RKO (cell line): ENCODE measurements around the gene EIF2S2.

Source experiments
- DNase-seq: peaks from one replicate; pipeline ENCODE4 v3.0.0-alpha.2; 2016; ENCODE audit warnings: low spot score

The EIF2S2 gene

GRCh38 chr20:34064286-34064685 is 47.8 kb downstream of the EIF2S2 start:
- no peak for DNase-seq

DNA sequence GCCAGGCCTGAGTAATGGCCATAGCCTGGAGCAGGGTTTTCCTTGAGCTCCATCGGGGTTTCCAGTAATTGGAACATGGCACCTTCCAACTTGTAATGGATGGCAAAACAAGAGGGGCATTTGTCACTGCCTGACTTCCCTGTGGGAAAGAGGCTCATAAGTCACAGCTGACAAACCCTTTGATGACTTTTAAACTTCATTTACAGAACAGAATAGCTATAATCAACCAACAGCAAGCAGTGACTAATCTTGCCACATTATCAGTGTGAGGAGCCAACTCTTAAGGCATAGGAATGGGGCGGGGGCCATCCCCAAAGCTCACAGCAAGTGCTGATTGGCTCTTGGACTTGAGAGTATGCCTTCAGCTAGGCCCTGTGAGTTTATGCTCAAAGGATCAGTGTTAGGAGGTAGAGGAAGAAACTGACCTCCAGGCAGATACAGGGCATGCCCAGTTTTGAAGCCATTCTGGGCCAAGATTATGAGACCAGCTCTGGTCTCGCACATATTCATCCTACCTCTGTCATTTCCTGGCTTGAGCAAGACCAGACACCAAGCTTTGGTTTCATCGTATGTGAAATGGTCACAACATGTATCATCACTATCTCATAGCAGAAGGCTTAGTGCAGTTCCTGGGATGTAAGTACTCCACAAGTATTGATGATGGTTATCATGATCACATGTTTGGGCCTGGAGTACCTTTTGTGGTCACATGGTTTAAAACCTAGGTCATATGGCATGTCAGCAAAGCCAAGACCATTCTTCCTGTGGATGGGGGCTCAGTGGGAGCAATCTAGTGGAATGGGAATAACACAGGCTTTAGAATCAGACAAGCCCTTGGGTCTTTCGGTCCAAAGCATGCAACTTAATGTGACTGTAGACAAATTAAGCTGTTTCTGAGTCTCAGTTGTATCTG is 49.2 kb downstream of the EIF2S2 start:
- DNase-seq = peak; percentile 24

DNA sequence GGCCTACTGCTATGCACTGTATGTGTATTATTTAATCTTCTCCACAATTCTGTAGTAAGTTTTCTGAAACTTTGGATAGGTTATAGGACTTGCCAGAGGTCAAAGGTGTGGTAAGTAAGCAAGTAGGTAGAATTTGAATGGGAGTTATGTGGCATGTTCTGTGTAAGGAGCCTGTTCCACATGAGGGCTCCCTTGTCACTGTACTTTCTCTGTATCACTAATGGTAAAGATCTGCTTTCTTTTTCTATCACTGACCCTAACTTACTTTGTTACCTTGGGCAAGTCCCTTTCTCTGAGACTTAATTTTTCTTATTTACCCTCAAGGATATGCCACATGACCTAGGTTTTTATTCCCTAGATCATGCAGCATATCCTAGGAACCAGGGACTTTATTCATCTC is 50.3 kb downstream of the EIF2S2 start:
- DNase-seq = no peak

GRCh38 chr20:34060970-34061369 is 51.1 kb downstream of the EIF2S2 start:
- no peak for DNase-seq

DNA sequence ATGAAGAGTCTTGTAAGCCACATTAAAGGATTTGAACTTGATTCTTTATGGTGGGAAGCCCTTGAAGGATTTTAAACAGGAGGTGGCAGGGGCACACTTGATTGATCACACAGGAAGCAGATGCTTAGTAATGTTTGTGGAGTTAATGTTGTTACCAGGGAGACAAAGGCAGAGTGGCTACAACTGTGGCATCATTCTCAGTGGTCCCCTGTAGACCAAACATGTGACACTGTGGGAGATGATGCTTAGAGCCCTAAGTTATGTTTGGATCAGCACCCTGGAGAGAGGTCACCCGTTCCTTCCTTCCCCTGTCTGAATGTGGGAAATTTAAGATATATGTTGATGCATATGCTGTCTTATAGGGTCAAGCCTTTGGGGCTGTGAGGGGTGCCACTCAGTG is 53.2 kb downstream of the EIF2S2 start:
- peak; percentile 35 for DNase-seq

DNA sequence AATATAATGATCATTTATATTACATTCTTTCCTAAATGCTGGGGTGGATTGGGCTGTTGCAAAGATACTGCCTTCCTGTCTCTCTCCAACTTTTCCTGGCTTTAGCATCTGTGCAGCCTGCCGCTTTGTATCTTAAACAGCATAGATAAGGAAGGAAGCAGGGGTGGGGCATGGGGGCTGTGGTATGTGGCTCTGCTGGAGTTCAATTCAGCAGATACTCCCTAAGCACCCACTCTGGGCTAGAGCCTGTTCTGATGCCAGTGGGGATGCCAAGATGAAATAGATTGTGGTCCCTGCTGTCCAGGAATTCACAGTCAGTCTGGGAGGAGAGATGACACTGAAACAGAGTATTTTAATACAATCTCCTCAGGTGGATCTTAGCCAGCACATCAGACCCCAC is 56.8 kb downstream of the EIF2S2 start:
- DNase-seq = no peak

DNA sequence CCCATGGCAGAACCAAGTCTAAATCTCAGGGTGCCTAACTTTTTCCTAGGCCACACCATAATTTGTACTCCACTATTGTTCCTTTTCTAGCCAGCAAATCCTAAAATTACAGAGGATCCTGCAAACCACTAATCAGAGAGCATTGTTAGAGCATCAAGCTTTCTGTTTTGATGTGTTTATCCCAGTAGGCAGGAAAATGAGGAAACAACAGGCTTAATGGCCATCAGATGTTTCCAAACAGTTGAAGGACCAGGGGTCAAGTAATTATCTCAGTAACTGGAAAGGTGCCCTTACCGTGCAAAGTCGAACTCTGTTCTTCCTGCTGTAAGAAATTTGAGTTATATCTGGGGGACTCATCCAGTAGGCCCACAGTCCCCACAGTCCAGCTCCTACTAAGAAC is 59.6 kb downstream of the EIF2S2 start:
- DNase-seq = no peak

GRCh38 chr20:34049897-34050695 is 61.9 kb downstream of the EIF2S2 start:
- DNase-seq = no peak

- no peak for DNase-seq
Measured at GRCh38 chr20:34049389-34049788, 62.7 kb downstream of the EIF2S2 start.

DNA sequence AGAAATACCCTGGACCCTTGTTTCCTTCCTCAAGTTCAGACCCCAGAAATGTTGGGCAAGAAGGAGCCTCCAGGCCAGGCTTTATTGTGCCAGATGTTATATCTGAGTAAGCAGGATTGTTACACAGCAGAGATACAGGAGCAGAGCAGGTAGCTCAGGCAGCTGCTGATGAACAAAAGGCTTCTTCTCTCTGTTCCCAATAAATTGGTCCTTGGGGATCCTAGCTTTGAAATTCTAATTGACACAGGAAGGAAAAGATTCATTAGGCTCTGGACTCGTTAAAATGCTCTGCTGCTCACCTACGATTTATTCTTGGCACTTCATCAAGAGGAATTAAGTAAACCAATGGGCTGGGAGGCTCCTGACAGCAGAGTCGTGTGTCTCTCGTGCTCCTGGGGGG is 64.1 kb downstream of the EIF2S2 start:
- no peak for DNase-seq

GRCh38 chr20:34047010-34047687 is 64.9 kb downstream of the EIF2S2 start:
- DNase-seq = no peak

GRCh38 chr20:34045930-34046725 is 65.9 kb downstream of the EIF2S2 start:
- no peak for DNase-seq

DNA sequence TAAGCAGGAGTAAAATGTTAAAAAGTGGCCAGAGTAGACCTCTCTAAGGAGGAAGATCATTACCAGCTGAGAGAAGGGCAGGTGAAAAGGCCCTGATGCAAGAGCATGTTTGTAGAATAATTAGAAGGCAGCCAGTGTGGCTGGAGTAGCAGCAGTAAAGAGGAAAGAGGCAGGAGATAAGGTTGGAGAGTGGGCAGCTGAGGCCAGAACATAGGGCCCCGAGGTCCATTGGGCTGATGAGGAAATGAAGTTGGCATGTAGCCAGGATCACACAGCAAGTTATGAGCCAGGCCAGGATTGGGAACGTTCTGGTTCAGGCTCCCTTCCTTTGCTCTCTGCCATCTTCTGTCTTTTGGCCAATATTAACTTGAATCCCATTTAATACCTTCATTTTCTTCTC is 66.7 kb downstream of the EIF2S2 start:
- no peak for DNase-seq

- no peak for DNase-seq
Measured at GRCh38 chr20:34043025-34043424, 69.0 kb downstream of the EIF2S2 start.

GRCh38 chr20:34042262-34042661 is 69.8 kb downstream of the EIF2S2 start:
- DNase-seq = no peak

DNA sequence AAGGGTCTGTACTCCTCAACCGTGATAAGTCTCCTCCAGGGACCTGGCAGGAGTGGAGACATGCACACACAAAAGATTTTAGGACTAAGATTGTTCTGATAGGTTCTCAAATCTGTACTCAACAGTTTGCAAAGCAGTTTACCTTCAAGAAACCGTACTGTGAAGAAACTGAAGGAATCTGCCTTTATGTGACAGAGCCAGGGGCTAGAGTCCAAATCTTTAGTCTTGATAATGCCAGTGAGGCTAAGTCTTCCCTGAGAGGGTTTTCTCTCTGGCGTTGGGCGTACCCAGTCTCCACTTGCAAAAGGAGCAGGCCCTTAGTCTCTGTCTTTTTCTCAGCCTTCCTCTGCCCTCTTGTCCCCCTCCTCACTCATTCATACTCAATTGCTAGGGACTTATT is 70.8 kb downstream of the EIF2S2 start:
- DNase-seq = no peak

GRCh38 chr20:34040300-34040995 is 71.6 kb downstream of the EIF2S2 start:
- DNase-seq = no peak
